Measurements from ENCODE around the gene SEMA3B. TPM values are rescaled to one million over a fixed set of nuclear protein-coding genes. Genes with fewer than 3 reads are reported as not detected.

Gene SEMA3B
- total and polyA plus RNA-seq, 2 of the 4 experiments (the other 2 are of a cell fraction), result 4.3 to 29.3 TPM

GRCh38 chr3:50272911-50273688 is 4.2 kb downstream of the SEMA3B start (continued):
- TF ChIP-seq, protein P1, sequence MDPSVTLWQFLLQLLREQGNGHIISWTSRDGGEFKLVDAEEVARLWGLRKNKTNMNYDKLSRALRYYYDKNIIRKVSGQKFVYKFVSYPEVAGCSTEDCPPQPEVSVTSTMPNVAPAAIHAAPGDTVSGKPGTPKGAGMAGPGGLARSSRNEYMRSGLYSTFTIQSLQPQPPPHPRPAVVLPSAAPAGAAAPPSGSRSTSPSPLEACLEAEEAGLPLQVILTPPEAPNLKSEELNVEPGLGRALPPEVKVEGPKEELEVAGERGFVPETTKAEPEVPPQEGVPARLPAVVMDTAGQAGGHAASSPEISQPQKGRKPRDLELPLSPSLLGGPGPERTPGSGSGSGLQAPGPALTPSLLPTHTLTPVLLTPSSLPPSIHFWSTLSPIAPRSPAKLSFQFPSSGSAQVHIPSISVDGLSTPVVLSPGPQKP (IDR thresholded peaks at IDR 0.05; ENCODE audit: borderline replicate concordance, low read depth, low read length), result no peak
- TF ChIP-seq POLR2A (IDR thresholded peaks at IDR 0.05; ENCODE audit: low read depth, low read length) (peak; percentile 58; the same call in 1 of the 2 replicates), CHD1 (IDR thresholded peaks at IDR 0.05; ENCODE audit: low read depth, low read length) (no peak), RCOR1 (IDR thresholded peaks at IDR 0.05; ENCODE audit: insufficient replicate concordance, low read length) (no peak)

DNA sequence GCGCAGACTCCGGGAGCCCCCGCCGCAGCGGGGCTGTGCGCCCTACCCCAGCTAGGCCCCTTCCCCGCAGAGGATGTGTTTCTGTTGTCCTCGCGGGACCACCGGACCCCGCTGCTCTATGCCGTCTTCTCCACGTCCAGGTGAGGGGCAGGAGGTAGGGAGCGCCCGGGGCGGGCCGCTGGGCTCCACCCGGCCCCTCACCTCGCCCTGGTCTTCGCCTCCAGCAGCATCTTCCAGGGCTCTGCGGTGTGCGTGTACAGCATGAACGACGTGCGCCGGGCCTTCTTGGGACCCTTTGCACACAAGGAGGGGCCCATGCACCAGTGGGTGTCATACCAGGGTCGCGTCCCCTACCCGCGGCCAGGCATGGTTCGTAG is 4.7 kb downstream of the SEMA3B start:
- no peak overlapping the region for H3K4me2 ChIP-seq (ENCODE audit: low read depth, low read length)
- H3K56ac ChIP-seq (ENCODE audit: extremely low read depth, insufficient read depth, low read length), result no peak overlapping the region
- 56% methylated on average over 6 of the region's 31 CpGs; no CpG with 5 or more reads in 1 of the 2 experiments for WGBS, 2 experiments (ENCODE audit: extremely low coverage in 2 of 2, insufficient read length in 1 of 2)
- peak overlapping the region; percentile 45 for H2AK9ac ChIP-seq (replicated peaks; ENCODE audit: low read depth, low read length, poor library complexity)
- no peak overlapping the region for H4K91ac ChIP-seq (ENCODE audit: insufficient read depth, low read depth, low read length)
- H2AK5ac ChIP-seq (ENCODE audit: low read depth, low read length), result 0 out of 2 replicates have a peak overlapping the region, but pooled peaks have one; percentile 16
- ATAC-seq (ENCODE audit: low read depth), result no peak
- in situ Hi-C loops (cut with MboI; ENCODE audit: low sequenced_read_pairs) (loop anchor here (5.0 kb wide), 2 partner anchors 46 to 81 kb away; partner anchors contain the start of gene GNAT1), intact Hi-C loops (cut with micrococcal nuclease) (loop anchor here (1.0 kb wide), 3 partner anchors 13 to 81 kb away; no protein-coding TSS in a partner anchor), dilution Hi-C loops (cut with HindIII; ENCODE audit: low sequenced_read_pairs, unreplicated experiment) (no loop called here)
- DNase-seq, result no peak
- H3K27me3 ChIP-seq (ENCODE audit: control insufficient read depth, insufficient read depth, low read length), result no peaks in the 10 kb centered on the region
- H2BK5ac ChIP-seq (ENCODE audit: low read depth, low read length, poor library complexity, severe bottlenecking), result no peak overlapping the region
- no peak overlapping the region for H3K18ac ChIP-seq (ENCODE audit: low read depth, low read length)
- no peak overlapping the region for H3K4ac ChIP-seq (ENCODE audit: low read depth, low read length)
- H3K9me3 ChIP-seq (ENCODE audit: control insufficient read depth, insufficient read depth, low read length), result no peaks in the 10 kb centered on the region
- H2BK20ac ChIP-seq (ENCODE audit: low read depth, low read length), result no peak overlapping the region
- H3K27ac ChIP-seq (ENCODE audit: insufficient read depth, low read length), result no peak overlapping the region
- H4K20me1 ChIP-seq (ENCODE audit: insufficient read depth, low read length), result no peaks in the 10 kb centered on the region
- no peak overlapping the region for H4K5ac ChIP-seq (ENCODE audit: low read depth, low read length)
- H2BK120ac ChIP-seq (ENCODE audit: low read depth, low read length), result no peak overlapping the region
- POLR2A ChIA-PET (ENCODE audit: unreplicated experiment), result no interaction called here
- peak overlapping the region; percentile 82 for H2AFZ ChIP-seq (replicated peaks; ENCODE audit: low read length, poor library complexity)
- peaks cover 14% of the 10 kb centered on the region for H3K9me1 ChIP-seq (ENCODE audit: insufficient read depth, low read length)
- no peak overlapping the region for H3K4me3 ChIP-seq (ENCODE audit: insufficient read depth, low read depth, low read length)
- peaks cover 3 to 21% of the 10 kb centered on the region in 2 experiments; a peak in 3 of 4 replicates for H3K79me1 ChIP-seq (ENCODE audit: low read depth in 1 of 2, low read length in 2 of 2)
- no peak overlapping the region for H2BK15ac ChIP-seq (ENCODE audit: low read depth, low read length)
- peaks cover 20% of the 10 kb centered on the region; the same call in 1 of the 2 replicates for H3K36me3 ChIP-seq (ENCODE audit: control insufficient read depth, insufficient read depth, low read length)
- no TSS peak for BruUV-seq (replicated peaks)
- CTCF ChIA-PET, result no interaction called here
- no peak overlapping the region for H3K9ac ChIP-seq (ENCODE audit: low read depth, low read length)
- no peak overlapping the region for H4K8ac ChIP-seq (ENCODE audit: low read depth in 2 of 2, low read length in 2 of 2)
- H3K14ac ChIP-seq (replicated peaks; ENCODE audit: low read depth, low read length), result no peak overlapping the region
- H3K23ac ChIP-seq (ENCODE audit: low read depth, low read length), result no peak overlapping the region
- H3K4me1 ChIP-seq (ENCODE audit: control insufficient read depth, insufficient read depth, low read length), result peaks cover 25% of the 10 kb centered on the region
- TF ChIP-seq NFE2L2 (IDR thresholded peaks at IDR 0.05; ENCODE audit: low read depth, low read length) (no peak), RAD21 (IDR thresholded peaks at IDR 0.05; ENCODE audit: low read length) (no peak), POLR2A (IDR thresholded peaks at IDR 0.05; ENCODE audit: low read depth, low read length) (no peak), MAFK (IDR thresholded peaks at IDR 0.05; ENCODE audit: low read depth, low read length) (no peak), CHD1 (IDR thresholded peaks at IDR 0.05; ENCODE audit: low read depth, low read length) (no peak), SMC3 (IDR thresholded peaks at IDR 0.05; ENCODE audit: low read depth, low read length) (no peak), MXI1 (IDR thresholded peaks at IDR 0.05; ENCODE audit: borderline replicate concordance, low read depth, low read length) (no peak), RCOR1 (IDR thresholded peaks at IDR 0.05; ENCODE audit: insufficient replicate concordance, low read length) (no peak), FOS (IDR thresholded peaks at IDR 0.05; ENCODE audit: low read depth, low read length) (no peak), BHLHE40 (IDR thresholded peaks at IDR 0.05; ENCODE audit: low read depth, low read length) (no peak), RFX5 (IDR thresholded peaks at IDR 0.05; ENCODE audit: low read depth, low read length) (no peak)
- TF ChIP-seq, protein P1 (IDR thresholded peaks at IDR 0.05; ENCODE audit: borderline replicate concordance, low read depth, low read length), result no peak
